ENCODE measurements around the gene ZCCHC2.

Gene ZCCHC2

GRCh38 chr18:62569081-62569655 lies 46.3 kb downstream of the ZCCHC2 start:
- Histone ChIP-seq H3K4me3 (ENCODE audit: low read depth, low read length, poor library complexity, severe bottlenecking) (no peak overlapping the region), H3K9me2 (ENCODE audit: low read depth, low read length) (no peaks in the 10 kb centered on the region), H3F3A (ENCODE audit: insufficient read depth, low read length) (no peaks in the 10 kb centered on the region; the same call in 1 of the 2 replicates), H4K20me1 (ENCODE audit: insufficient read depth, low read length) (no peaks in the 10 kb centered on the region), H2AFZ (ENCODE audit: low read length) (no peak overlapping the region), H3K9ac (ENCODE audit: low read length) (no peak overlapping the region), H3K27ac (ENCODE audit: low read depth, low read length, poor library complexity, severe bottlenecking) (no peak overlapping the region), H3K36me3 (ENCODE audit: insufficient read depth, low read length) (peaks cover 78% of the 10 kb centered on the region), H3K4me1 (ENCODE audit: insufficient read depth, low read length, severe bottlenecking) (no peaks in the 10 kb centered on the region), H3K79me2 (ENCODE audit: insufficient read depth, low read length) (no peaks in the 10 kb centered on the region), H3K9me3 (ENCODE audit: low read length) (no peaks in the 10 kb centered on the region), H3K27me3 (ENCODE audit: insufficient read depth, low read length) (no peaks in the 10 kb centered on the region), H3K4me2 (ENCODE audit: low read length) (no peak overlapping the region)
- TF ChIP-seq CTCF (IDR thresholded peaks at IDR 0.05; ENCODE audit: low read length) (no peak), EZH2 (IDR thresholded peaks at IDR 0.05; ENCODE audit: borderline replicate concordance, low read length) (no peak)

GRCh38 chr18:62571037-62571436 lies 48.2 kb downstream of the ZCCHC2 start:
- no peak overlapping the region for H3K4me2 ChIP-seq (ENCODE audit: low read length)

GRCh38 chr18:62571648-62572047 lies 48.8 kb downstream of the ZCCHC2 start:
- peaks cover 73% of the 10 kb centered on the region for H3K36me3 ChIP-seq (ENCODE audit: insufficient read depth, low read length)
- H4K20me1 ChIP-seq (ENCODE audit: insufficient read depth, low read length), result no peaks in the 10 kb centered on the region

More at GRCh38 chr18:62571037-62571436, 48.2 kb downstream of the ZCCHC2 start:
- no peak overlapping the region for H3K27ac ChIP-seq (ENCODE audit: low read depth, low read length, poor library complexity, severe bottlenecking)
- no peak overlapping the region for H3K4me3 ChIP-seq (ENCODE audit: low read depth, low read length, poor library complexity, severe bottlenecking)
- no peaks in the 10 kb centered on the region for H4K20me1 ChIP-seq (ENCODE audit: insufficient read depth, low read length)
- H3K9me3 ChIP-seq (ENCODE audit: low read length), result no peaks in the 10 kb centered on the region
- H3K4me1 ChIP-seq (ENCODE audit: insufficient read depth, low read length, severe bottlenecking), result peaks cover 8% of the 10 kb centered on the region
- TF ChIP-seq EZH2 (IDR thresholded peaks at IDR 0.05; ENCODE audit: borderline replicate concordance, low read length) (no peak), CTCF (IDR thresholded peaks at IDR 0.05; ENCODE audit: low read length) (no peak)
- no peaks in the 10 kb centered on the region; the same call in 1 of the 2 replicates for H3F3A ChIP-seq (ENCODE audit: insufficient read depth, low read length)
- no peak overlapping the region for H3K9ac ChIP-seq (ENCODE audit: low read length)
- no peak overlapping the region for H2AFZ ChIP-seq (ENCODE audit: low read length)
- no peaks in the 10 kb centered on the region for H3K9me2 ChIP-seq (ENCODE audit: low read depth, low read length)
- peaks cover 78% of the 10 kb centered on the region for H3K36me3 ChIP-seq (ENCODE audit: insufficient read depth, low read length)
- no peaks in the 10 kb centered on the region for H3K79me2 ChIP-seq (ENCODE audit: insufficient read depth, low read length)
- no peaks in the 10 kb centered on the region for H3K27me3 ChIP-seq (ENCODE audit: insufficient read depth, low read length)

More at GRCh38 chr18:62571648-62572047, 48.8 kb downstream of the ZCCHC2 start:
- Histone ChIP-seq H3K9me2 (ENCODE audit: low read depth, low read length) (no peaks in the 10 kb centered on the region), H3F3A (ENCODE audit: insufficient read depth, low read length) (no peaks in the 10 kb centered on the region; the same call in 1 of the 2 replicates), H3K9ac (ENCODE audit: low read length) (no peak overlapping the region), H3K4me2 (ENCODE audit: low read length) (no peak overlapping the region), H3K79me2 (ENCODE audit: insufficient read depth, low read length) (no peaks in the 10 kb centered on the region), H3K4me1 (ENCODE audit: insufficient read depth, low read length, severe bottlenecking) (peaks cover 14% of the 10 kb centered on the region), H3K9me3 (ENCODE audit: low read length) (no peaks in the 10 kb centered on the region), H3K4me3 (ENCODE audit: low read depth, low read length, poor library complexity, severe bottlenecking) (no peak overlapping the region), H3K27ac (ENCODE audit: low read depth, low read length, poor library complexity, severe bottlenecking) (no peak overlapping the region), H3K27me3 (ENCODE audit: insufficient read depth, low read length) (no peaks in the 10 kb centered on the region), H2AFZ (ENCODE audit: low read length) (no peak overlapping the region)
- no peak for TF ChIP-seq EZH2 (IDR thresholded peaks at IDR 0.05; ENCODE audit: borderline replicate concordance, low read length)
- TF ChIP-seq CTCF (IDR thresholded peaks at IDR 0.05; ENCODE audit: low read length), result no peak

Measured in OCI-LY1 (cell line).